Activated CD4-positive, alpha-beta T cell treated with anti-CD3 and anti-CD28 coated beads, Interleukin-2, amount 50 U/mL, for 24 hours (primary cell): ENCODE data around the gene ERN1.

Source experiments
- DNase-seq, 2 donors: peaks; one replicate each; pipeline ENCODE4 v3.0.0-alpha.2; 2020; ENCODE audit warnings: low read depth in 1 of 2, low spot score in 1 of 2

The ERN1 gene

GRCh38 chr17:63991611-63992010 is 138.3 kb downstream of the ERN1 start:
- DNase-seq = no peak

- no peak for DNase-seq
Observed at GRCh38 chr17:63989622-63990345, 140.2 kb downstream of the ERN1 start.
